Kasumi-1 (cell line): ENCODE results near the gene CRABP2.
A peak's percentile ranks its signal among the peaks of the same experiment; 100 is the strongest.

Experiments
- DNase-seq, 2 experiments: peaks; one replicate each; lab custom pipeline; 2025; lab: John Stamatoyannopoulos, UW

Gene CRABP2

GRCh38 chr1:156655151-156655903 lies 50.1 kb downstream of the CRABP2 start:
- no peak for DNase-seq

DNA sequence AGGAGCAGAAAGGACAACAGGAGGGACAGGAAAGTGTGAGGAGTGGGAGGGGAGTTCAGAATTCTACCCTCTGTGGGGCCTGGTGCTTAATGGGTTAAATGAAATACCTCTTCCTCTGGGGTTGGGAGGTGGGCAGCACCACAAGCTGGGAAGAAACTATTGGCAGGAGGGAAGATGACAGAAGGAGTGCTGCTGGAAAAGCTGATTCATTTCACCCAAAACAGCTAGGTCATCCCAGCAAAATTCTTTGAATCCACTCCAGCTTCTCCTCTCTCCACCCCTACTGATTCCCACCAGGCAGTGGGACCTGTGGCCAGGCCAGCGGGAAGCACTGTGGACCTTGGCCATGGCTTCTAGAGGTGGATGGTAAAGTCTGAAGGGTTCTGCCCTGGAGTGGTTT lies 50.7 kb downstream of the CRABP2 start:
- no peak for DNase-seq

DNA sequence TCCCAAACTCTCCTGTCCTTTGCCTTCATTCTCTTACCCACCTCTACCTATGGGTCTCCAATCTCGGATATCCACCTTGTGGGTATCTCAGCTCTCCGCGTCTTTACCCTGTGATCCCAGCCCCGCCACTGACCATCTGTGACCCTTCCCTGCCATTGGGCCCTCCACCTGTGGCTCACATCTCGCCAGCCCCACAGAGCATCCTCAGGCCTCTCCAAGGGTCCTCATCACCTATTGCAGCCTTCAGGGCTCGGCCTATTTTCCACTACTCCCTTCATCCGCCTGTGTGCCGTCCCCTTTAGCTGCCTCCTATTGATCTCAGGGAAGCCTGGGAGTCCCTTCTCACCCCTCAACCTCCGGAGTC lies 52.4 kb downstream of the CRABP2 start:
- DNase-seq: no peak

- DNase-seq: peak; percentile 54 to 75
Measured at GRCh38 chr1:156652131-156652991, 53.0 kb downstream of the CRABP2 start.
